Measurements from ENCODE around the gene CPD. TPM values are rescaled to one million over a fixed set of nuclear protein-coding genes. Genes with fewer than 3 reads are reported as not detected.

CPD gene
- polyA plus RNA-seq, 1 of the 3 experiments (the other 2 are of a cell fraction) = 12.5 TPM

DNA sequence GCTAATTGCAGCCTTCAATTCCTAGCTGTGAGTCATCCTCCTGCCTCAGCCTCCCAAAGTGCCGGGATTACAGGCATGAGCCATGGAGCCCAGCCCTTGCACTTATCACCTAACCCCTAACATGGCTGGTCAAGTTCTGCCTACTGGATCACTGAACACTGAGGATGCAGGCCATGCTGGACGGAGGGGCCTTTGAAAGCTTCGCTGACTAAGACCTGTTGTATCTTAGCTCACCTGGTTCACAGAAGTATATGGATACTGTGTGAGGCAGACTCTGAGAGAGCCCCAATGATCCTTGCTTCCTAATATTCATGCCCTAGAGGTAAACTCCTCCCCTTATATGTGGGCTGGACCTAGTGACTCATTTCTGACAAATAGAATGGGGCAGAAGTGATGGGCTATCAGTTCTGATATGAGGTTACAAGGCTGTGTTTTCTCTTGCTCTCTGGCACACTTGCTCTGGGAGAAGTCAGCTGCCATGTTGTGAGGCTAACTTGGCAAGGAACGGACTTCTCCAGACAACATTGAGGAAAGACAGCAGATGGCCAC, 33.1 kb upstream of the CPD start:
- Histone ChIP-seq H3K9me3 (no peaks in the 10 kb centered on the region), H3K79me2 (ENCODE audit: insufficient read depth) (no peaks in the 10 kb centered on the region), H3K4me3 (ENCODE audit: low read depth in 2 of 2, low read length in 1 of 2) (no peak overlapping the region), H4K20me1 (ENCODE audit: insufficient read depth) (no peaks in the 10 kb centered on the region), H3K4me1 (ENCODE audit: control insufficient read depth in 1 of 2, insufficient read depth in 2 of 2, low read depth in 1 of 2, low read length in 1 of 2) (peaks cover 0 to 12% of the 10 kb centered on the region in 2 experiments; a peak in 2 of 4 replicates), H3K27me3 (ENCODE audit: insufficient read depth) (no peaks in the 10 kb centered on the region), H3K9me2 (no peaks in the 10 kb centered on the region), H2AFZ (ENCODE audit: low read depth) (no peak overlapping the region), H3F3A (replicated peaks; ENCODE audit: insufficient read depth) (no peaks in the 10 kb centered on the region), H3K27ac (ENCODE audit: low read depth in 2 of 2, low read length in 1 of 2) (no peak overlapping the region), H3K9ac (no peak overlapping the region), H3K36me3 (replicated peaks in 1 of 2; ENCODE audit: control insufficient read depth in 1 of 2, insufficient read depth in 2 of 2, low read length in 1 of 2) (no peaks in the 10 kb centered on the region), H3K4me2 (no peak overlapping the region)
- TF ChIP-seq, protein P1, sequence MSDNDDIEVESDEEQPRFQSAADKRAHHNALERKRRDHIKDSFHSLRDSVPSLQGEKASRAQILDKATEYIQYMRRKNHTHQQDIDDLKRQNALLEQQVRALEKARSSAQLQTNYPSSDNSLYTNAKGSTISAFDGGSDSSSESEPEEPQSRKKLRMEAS (IDR thresholded peaks at IDR 0.05; ENCODE audit: low read depth) = no peak
- TF ChIP-seq SMC3 (IDR thresholded peaks at IDR 0.05; ENCODE audit: low read depth, low read length) (no peak), POLR2AphosphoS5 (IDR thresholded peaks at IDR 0.05; ENCODE audit: low read depth, low read length) (no peak), CHD2 (IDR thresholded peaks at IDR 0.05; ENCODE audit: low read length, partially characterized antibody) (no peak), FOSL2 (IDR thresholded peaks at IDR 0.05; ENCODE audit: borderline replicate concordance, low read depth) (no peak), NRF1 (IDR thresholded peaks at IDR 0.05; ENCODE audit: low read depth, low read length) (no peak), RXRA (IDR thresholded peaks at IDR 0.05; ENCODE audit: borderline replicate concordance, low read depth) (no peak), GABPA (IDR thresholded peaks at IDR 0.05; ENCODE audit: low read depth) (no peak), RAD21 (IDR thresholded peaks at IDR 0.05; ENCODE audit: low read length) (no peak), FOXJ3 (CRISPR knock-in tag; IDR thresholded peaks at IDR 0.05) (no peak), JUND (IDR thresholded peaks at IDR 0.05) (no peak), FOXM1 (IDR thresholded peaks at IDR 0.05; ENCODE audit: low read depth) (no peak), EP300 (IDR thresholded peaks at IDR 0.05; ENCODE audit: borderline replicate concordance in 1 of 2, low read depth in 1 of 2, low read length in 1 of 2) (no peak), MXI1 (IDR thresholded peaks at IDR 0.05; ENCODE audit: low read depth, low read length) (no peak)
- TF ChIP-seq, protein P2, sequence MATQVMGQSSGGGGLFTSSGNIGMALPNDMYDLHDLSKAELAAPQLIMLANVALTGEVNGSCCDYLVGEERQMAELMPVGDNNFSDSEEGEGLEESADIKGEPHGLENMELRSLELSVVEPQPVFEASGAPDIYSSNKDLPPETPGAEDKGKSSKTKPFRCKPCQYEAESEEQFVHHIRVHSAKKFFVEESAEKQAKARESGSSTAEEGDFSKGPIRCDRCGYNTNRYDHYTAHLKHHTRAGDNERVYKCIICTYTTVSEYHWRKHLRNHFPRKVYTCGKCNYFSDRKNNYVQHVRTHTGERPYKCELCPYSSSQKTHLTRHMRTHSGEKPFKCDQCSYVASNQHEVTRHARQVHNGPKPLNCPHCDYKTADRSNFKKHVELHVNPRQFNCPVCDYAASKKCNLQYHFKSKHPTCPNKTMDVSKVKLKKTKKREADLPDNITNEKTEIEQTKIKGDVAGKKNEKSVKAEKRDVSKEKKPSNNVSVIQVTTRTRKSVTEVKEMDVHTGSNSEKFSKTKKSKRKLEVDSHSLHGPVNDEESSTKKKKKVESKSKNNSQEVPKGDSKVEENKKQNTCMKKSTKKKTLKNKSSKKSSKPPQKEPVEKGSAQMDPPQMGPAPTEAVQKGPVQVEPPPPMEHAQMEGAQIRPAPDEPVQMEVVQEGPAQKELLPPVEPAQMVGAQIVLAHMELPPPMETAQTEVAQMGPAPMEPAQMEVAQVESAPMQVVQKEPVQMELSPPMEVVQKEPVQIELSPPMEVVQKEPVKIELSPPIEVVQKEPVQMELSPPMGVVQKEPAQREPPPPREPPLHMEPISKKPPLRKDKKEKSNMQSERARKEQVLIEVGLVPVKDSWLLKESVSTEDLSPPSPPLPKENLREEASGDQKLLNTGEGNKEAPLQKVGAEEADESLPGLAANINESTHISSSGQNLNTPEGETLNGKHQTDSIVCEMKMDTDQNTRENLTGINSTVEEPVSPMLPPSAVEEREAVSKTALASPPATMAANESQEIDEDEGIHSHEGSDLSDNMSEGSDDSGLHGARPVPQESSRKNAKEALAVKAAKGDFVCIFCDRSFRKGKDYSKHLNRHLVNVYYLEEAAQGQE (IDR thresholded peaks at IDR 0.05; ENCODE audit: low read depth, low read length) = no peak
- TF ChIP-seq, protein P3, sequence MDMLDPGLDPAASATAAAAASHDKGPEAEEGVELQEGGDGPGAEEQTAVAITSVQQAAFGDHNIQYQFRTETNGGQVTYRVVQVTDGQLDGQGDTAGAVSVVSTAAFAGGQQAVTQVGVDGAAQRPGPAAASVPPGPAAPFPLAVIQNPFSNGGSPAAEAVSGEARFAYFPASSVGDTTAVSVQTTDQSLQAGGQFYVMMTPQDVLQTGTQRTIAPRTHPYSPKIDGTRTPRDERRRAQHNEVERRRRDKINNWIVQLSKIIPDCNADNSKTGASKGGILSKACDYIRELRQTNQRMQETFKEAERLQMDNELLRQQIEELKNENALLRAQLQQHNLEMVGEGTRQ (IDR thresholded peaks at IDR 0.05; ENCODE audit: borderline replicate concordance, low read depth, low read length) = no peak
- TF ChIP-seq, protein P4, sequence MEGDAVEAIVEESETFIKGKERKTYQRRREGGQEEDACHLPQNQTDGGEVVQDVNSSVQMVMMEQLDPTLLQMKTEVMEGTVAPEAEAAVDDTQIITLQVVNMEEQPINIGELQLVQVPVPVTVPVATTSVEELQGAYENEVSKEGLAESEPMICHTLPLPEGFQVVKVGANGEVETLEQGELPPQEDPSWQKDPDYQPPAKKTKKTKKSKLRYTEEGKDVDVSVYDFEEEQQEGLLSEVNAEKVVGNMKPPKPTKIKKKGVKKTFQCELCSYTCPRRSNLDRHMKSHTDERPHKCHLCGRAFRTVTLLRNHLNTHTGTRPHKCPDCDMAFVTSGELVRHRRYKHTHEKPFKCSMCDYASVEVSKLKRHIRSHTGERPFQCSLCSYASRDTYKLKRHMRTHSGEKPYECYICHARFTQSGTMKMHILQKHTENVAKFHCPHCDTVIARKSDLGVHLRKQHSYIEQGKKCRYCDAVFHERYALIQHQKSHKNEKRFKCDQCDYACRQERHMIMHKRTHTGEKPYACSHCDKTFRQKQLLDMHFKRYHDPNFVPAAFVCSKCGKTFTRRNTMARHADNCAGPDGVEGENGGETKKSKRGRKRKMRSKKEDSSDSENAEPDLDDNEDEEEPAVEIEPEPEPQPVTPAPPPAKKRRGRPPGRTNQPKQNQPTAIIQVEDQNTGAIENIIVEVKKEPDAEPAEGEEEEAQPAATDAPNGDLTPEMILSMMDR (IDR thresholded peaks at IDR 0.05) = no peak
- TF ChIP-seq, protein P5, sequence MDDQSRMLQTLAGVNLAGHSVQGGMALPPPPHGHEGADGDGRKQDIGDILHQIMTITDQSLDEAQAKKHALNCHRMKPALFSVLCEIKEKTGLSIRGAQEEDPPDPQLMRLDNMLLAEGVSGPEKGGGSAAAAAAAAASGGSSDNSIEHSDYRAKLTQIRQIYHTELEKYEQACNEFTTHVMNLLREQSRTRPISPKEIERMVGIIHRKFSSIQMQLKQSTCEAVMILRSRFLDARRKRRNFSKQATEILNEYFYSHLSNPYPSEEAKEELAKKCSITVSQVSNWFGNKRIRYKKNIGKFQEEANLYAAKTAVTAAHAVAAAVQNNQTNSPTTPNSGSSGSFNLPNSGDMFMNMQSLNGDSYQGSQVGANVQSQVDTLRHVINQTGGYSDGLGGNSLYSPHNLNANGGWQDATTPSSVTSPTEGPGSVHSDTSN (IDR thresholded peaks at IDR 0.05) = no peak
- ChIA-PET CTCF (interaction anchor here (1.0 to 1.4 kb wide), 2 partner anchors 9 to 49 kb away, joined by 3 read pairs; no protein-coding TSS in a partner anchor), POLR2A (no interaction called here)
- no peak for DNase-seq
- WGBS (ENCODE audit: low lambda C conversion rate) = 96% methylated on average over 4 of the region's 4 CpGs
